NCI-H1048 (cell line): ENCODE results near the gene HOXA3.

Experiments
- DNase-seq: peaks from one replicate; lab custom pipeline; 2025; lab: John Stamatoyannopoulos, UW

The HOXA3 gene

DNA sequence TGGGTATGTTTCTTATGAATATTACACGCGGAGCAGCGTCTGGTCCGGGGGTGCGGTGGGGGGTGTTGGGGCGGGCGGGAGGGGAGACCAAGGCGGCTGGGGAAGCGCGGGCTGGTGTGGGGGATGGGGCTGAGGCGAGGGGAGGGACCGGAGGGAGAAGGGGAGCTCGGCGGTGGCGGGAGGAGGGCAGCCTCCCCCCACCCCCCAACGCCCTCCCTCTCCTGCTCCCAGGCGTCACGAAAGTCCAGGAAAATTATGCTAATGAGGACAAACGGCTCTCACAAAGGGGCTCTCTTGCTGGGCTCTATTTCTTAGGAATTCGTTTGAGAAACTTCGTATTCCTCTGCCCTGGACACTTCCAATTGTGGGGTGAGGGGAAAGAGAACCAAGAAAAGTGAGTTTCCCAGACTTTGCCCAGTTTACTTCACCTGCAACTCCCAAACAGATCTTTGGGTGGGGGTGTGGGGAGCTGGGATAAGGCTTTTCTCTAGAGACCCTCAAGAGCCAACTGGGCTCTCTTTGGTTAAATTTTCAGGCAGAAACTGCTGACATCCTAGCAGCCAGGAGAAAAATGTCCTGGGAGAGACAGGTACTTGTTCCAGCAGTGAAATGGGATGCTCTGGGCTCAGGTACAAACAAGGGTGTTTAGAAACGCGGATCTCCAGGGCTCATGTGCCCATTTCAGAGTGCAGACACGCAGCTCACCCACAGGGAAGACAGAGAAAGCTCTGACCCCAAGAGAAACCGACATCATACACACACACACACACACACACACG lies 38.2 kb downstream of the HOXA3 start:
- DNase-seq, result no peak

DNA sequence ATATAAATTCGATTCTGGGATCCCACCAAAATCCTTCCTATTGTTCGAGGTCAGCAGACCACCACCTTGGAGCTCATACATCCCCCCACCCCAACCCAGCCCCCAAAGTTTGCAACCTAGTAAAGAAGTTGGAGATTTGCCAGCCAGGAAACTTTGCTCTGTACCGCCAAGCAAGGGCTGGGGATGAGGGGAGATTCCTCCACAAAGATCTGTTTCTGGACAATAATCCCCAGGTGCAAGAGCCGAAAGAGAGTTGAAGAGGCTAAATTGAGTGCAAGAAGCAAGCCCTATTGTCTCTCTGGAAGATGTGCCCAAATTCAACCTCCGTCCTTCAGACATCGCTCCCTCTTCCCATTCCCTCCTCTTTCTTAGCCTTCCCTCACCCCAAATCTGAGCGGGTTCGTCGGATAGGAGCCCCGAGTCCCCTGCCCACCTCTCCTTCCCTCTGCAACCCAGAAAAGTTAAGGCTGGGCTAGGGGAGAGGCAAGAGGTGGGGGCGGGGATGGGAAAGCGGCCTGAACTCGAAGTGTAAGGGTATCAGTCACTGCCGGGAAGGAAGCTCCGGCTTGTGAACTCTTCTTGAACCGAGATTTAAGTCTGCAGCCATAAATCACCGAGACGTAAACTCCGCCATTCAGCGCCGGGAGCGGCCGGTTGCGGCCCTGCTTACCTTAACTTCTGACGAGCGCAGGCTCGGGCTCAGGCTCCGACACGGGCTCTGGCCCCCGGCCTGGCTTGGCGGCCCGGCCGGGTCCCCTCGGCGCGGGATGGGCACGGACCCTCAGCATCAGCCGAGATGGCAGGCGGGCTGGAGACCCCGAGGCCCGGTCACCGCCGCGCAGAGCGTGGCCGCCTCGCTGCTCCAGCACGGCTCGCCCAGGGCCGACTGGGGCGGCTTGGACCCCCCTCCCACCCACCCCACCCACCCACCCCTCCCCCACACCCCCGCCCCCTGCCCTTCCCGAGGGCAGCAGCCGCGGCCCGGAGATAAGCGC lies 39.1 kb downstream of the HOXA3 start:
- DNase-seq, result peak; percentile 35

DNA sequence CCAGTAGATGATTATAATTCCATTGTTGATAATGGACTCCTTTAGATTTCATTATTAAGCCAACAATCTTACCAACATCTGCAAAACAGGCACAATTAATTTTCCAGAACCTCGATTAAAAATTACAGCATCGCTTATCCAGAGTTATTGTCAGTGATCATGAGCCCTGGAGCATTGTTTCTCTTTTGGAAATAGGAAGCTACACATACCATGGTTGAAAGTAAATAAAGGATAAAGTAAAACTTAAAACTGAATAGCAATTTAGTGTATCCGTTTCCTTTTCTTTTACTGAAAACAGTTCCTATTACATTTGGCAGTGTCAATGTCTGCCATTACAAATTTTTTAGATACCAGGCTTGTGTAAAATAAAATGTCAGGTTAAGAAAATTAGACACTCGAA lies 40.0 kb downstream of the HOXA3 start:
- no peak for DNase-seq

DNA sequence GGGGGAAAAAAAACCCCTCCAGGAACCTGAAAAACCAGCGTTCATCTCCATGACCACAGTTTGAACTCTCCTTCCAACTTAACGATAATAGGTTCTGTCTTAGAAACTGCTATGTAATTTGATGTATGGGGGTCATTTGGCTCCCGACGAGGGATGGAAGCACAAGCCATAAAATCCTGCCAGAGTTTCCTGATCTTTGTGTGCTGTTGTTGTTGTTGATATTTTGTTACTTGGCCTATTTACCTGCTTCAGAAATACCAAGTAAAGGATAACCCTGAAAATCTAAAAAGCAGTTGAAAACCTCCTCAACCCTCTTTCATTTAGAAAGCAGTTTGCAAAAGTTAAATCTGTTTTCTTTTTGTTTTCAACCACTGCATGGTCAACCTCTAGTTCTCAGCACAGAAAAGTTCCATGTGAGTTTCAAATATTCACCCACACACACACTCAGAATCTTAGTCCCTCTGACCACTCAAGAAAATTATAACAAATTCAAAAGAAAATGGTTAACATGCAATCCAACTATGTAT lies 40.6 kb downstream of the HOXA3 start:
- no peak for DNase-seq

DNA sequence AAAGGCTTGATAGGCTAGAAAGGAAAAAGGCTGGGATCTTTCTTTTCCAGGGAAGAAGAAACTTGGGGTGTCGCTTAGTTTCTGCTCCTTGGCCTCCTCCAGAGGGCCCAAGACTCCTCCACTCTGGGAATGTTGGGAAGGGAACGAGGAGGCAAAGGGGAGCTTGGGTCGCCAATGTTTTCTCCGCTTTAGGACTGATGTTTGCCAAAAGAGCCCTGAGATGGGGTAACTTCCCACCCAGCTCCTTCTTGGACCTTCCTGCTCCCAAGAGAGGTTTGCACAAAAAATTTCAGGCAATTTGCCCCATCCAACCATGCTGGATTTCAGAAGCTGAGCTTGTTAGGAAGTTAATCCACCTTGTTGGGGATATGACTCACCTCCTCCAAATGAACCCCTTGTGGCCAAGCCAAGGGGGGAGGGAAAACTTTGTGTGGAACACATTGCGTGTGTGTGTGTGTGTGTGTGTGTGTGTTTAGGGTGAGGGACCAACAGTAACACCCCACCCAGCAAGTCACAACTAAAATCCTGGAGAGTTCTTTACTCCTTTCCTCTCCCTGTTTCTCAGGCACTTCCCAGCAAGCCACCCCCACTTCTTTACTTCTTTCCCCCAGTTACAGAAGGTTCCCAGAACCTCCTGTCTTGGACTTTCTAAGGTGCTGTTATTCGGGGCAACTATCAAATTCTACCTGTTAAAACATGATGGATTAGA lies 41.2 kb downstream of the HOXA3 start:
- DNase-seq, result no peak

DNA sequence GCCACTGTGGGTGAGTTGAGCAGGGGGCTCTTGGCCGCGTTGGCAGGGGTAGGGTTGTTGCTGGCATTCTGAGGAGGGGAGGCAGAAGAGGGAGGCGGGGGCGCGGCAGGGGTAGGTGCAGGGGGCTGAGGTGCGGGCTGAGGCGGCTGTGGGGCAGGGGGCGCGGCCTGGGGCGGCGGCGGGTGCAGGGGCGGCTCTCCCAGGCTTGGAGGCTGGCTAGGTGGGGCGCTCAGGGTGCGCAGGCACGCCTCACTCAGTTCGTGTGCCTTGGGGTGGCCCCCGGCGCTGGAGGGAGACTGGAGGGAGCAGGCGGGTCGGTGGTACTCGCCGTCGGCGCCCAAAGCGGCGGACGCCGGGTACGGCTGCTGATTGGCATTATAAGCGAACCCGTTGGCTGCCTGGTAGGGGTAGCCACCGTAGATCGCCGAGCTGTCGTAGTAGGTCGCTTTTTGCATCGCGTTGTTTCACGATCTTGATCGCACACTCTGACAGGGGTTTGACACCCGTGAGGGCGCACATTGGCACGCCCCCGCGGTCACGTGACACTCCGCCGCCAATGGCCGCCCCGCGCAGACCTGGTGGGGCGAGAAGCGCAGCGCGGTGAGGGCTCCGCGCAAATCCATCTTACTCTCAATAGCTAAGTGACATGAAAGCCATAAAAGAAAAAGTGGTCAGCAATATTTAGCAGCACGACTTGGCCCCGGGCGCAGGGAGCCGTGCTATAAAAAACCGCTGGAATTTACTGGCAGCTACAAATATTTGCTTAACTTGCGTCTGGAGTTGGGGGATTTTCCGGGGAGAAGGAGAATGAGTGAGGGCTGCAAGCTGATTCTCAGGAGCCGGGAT lies 42.0 kb downstream of the HOXA3 start:
- peak; percentile 25 for DNase-seq

DNA sequence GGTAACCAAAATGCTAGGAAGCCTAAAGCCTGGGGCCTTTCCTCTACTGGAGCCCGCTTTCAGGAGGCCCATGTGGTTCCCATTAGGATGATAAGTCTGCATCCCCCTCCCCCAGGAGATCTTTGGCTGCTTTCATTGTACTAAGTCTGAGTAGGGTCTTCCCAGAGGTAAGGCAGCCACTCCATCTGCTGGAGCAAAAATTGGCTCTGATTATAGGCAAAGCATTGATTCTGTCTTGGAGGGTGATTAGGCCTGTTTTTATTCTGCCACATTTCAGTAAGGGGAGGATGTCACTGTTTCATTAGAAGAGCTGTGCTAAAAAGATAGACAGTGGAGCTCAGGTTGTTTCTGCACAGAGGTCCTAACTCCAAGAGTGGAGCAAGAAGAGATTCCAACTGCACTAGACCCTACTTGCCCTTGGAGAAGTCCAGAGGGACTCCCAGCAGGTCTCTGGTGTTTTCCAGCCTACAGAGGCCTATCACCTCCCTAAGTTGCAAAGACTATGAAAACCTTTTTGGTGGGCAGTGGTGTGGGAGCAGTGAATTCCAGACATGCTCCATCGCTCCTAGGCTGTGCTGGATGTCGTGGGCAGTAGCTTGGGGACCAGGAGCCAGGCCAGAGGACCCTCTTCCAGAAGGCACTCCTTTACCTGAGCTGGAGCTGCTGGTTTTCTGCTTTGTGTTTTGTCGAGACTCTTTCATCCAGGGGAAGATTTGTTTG lies 42.8 kb downstream of the HOXA3 start:
- DNase-seq, result no peak

DNA sequence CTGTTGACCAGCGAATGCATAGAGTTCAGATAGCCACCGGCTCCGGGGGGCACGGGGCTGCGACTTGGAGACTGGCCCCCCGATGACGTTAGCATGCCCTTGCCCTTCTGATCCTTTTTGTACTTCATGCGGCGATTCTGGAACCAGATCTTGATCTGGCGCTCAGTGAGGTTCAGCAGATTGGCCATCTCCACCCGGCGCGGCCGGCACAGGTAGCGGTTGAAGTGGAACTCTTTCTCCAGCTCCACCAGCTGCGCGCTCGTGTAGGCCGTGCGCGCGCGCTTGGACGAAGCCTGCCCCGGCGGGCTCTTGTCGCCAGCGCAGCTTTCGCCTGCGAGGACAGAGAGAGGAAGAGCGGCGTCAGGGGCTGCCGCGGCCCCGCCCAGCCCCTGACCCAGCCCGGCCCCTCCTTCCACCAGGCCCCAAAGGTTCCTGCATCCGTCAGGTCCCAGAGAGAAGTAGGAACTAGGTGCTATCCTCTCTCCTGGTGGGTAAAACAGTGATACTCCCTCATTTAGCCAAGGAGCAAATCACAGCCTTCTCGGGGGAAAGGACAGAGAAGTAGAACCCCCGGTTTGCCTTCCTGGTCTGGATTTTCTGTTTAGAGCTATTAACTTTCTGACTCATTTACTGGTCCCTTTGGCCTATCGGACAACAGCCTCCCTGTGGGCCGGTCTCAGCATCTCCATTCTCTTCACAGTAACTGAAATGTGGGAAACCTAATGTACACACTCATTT lies 43.8 kb downstream of the HOXA3 start:
- no peak for DNase-seq

DNA sequence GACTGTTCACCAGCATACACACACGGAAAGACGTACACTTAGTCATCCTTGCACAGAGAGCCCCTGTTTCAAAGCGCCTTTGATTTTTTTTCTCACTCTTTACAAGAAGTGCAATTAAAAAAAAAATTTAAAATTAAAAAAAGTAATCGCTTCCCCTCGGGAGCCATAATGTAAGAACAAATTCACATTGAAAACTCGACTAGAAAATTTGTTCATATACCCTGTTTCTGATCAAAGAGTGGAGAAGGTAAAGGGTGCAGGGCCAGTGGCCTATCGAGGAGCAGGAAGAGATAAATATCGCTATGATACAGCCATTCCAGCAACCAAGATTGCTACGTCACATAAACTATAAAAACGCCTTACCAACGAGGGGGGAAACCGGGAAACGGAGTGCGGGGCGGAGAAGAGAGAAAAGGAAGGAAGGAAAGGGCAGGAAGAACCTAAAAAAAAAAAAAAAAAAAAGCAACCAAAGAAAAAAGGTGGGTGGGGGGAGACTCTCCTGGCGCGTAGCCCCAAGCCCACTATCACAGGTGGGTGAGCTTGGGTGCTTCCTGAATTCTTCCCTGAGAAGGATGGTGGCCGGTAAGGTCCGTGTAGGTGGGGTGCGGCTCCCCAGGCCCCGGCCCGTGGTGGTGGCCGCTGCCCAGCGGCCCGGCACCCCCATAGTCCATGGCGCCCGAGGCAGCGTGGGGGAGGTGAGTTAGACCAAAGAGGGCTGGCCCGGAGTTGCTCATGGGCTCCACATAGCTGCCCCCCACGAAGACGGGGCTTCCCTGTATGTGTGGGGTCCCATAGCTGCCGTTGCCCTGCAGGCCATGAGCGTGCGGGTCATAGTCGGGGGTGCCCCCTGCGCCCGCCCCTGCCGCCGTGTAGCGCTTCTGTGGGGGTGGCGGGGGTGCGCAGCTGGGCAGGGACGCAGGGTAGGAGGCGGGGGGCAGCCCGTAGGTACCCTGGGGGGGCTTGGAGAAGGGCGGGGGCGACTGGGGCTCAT lies 44.7 kb downstream of the HOXA3 start:
- DNase-seq, result no peak

DNA sequence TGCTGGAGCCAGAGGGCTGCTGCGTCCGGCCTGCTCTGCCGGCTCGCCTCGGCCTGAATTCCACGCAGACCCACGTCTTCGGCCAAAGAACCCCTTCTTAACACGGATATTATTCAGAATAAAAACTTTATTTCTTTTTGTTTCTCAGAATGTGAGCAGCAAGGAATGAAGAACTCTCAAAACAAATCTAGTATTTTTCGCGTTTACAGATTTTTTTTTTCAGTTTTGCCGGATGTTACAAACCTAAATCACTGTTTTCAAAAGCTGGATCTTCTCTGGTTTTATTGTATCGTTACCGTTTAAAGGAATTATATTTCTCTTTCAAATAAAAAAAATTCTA lies 45.5 kb downstream of the HOXA3 start:
- DNase-seq, result no peak

DNA sequence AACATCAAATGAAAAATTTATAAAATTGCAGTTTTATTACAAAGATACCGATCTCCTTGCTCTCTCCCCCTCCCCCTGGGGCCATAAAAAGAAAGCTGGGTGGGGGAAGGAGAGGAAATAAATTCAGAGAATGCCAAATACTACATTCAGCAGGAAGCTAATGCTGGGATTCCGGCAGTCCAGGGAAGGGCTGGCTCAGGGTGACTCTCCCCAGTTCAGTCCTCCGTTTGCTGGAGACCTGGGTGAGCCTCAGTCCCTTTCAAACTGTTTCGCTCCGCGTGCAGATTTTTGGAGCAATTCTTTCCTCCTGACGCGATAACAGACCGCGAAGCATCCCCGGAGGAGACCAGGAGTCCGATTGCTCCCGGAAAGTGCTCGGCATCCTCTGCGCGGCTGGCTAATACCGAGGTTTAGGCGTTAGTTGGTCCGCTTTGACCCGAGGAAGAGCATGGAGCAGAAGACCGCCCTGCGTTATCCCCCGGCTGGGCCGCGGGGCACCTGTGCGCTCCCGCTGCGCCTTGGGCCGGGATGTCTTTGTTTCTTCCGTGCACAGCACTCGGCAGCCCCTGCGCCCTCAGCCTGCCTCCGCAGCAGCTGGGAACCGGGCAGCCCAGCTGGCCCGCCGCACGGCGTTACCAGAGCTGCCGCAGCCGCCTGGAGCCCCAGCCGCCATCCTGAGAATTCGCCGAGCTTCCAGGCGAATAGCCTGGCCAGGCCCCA lies 46.0 kb downstream of the HOXA3 start:
- DNase-seq, result no peak

DNA sequence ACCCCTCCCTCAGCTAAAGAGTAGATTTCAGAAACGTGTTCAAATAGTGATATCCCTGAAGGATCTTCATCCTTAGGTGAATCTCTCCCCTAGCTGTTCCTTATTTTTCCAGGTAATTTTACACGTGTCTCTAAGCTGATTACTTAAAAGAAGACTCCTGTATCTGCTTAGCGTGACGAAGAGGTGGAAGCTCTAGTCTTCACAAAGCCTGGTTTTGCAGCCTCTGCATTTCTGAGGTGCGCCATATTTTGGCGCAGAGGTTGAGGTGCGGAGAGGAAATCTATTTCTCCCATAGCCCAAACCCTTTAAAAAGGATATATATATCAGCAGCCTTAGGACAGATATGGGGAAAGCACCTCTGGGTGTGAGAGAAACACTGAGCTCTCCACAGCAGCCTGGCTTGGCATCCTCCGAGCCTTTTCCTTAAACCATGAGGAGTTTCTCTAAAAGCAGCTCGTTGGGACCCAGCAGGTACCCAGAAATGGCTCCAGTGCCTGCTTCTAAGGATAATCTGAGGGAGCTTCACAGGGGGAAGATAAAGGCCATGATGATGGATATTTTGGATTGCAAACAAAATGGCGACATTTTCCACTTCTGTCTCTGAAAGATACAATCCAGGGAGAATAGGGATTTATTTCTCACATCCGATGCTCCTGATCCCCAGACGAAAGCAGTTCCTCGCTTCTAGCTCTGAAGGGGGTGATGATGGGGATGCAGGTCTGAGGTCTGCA lies 46.9 kb downstream of the HOXA3 start:
- DNase-seq, result no peak

DNA sequence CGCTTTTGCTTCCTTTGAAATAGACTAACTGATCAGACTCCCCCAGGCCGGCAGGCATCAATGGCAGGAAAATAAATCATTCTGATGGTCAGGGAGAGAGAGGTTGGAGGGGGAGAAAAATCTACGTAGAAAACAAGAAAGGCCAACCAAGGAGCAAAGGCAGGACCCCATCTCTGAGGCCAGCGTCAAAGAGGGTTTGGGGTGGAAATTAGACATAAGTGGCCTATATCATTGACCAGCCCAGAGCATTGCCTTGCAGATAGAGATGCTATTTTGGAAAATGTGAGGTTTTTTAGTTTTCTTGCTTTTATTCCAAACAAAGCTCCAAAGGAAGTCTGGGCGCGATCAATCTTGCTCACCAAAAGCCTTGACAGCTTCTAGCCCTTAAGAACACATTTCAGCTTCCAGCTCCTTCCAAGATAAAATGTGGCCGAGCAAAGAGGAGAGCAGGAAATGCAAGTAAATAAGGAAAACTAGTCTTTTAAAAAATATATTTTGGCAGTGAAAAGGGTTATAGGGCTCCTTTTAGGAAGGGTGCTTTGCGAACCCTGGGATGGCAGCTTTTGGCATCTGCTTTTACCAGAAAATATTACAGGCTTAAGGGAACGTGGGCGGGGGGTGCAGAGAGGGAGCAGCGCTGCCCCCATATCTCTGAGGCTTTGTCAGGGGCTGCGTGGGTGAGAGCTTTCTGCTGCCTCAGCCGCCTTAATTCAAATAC lies 47.9 kb downstream of the HOXA3 start:
- no peak for DNase-seq

DNA sequence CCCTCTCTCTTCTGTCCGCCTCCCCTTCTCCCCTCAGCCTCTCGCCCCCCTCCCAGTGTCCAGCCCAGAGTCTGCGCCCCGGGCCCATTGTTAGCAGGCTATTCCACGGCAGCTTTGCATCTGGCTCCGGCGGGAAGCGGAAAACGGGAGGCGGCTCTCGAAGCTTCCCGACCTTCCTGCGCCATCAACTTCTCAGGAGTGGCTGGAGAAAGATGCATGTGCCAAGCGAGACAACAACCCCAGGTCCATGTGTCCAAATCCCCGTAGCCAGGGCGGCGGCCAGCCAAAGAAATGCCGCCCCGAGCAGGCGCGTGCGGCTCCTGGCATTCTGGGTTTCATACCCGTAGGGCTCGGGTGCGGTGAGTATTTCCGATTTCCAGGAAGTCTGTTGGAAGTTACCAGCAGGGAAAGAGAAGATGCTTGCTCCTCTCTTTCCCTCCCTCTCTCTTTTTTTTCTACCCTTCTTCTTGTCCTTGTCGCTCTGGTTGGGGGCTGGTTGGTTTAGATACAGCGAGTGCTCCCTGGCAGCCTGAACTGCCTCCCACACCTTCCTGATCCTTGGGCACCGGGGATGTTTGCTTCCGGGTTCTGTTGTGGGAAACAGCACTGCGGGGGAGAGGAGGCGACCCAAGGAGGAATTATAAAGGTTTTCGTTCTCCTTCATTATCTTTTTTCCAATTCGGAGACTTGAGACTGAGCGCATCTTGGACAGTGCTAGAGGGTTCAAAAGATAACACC lies 48.7 kb downstream of the HOXA3 start:
- DNase-seq, result no peak

DNA sequence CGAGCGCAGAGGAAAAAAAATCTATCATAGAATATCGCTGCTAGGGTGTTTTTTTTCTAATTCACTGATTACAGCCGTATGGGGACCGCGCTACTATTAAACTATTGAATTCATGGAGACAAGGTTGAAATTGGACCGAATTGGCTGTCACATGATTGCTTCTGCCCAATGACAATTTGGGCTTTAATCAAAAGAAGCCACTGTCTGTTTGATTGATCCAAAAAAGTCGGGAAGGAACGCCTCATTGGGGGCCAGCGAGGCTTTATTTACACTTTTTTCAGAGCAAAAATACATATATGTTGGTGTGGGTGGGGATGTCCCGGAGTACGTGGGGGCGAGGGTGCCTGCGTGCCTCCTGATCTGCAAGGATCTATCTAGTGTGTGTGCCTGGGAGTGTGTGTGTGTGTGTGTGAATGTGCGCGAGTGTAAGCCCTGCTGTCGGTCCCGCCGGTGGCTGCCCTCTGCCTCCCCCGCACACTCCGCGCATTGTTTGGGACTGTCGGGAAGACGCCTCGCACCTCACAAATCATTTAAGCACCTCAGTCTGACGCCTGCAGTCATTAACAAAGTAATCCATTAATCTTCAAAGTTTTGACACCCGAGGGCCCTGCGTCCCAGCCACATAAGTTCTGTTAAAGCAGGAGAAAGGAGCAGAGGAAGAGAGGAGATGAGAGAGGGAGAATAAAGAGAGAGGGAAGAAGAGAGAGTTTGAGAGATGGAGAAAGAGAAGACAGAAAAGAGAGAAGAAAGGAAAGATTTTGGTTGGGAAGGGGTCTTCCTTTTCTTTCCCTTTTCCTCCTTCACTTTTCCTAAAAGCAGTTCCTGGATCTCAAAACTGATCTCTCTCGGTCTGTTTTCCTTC lies 49.6 kb downstream of the HOXA3 start, which contains the start of gene HOXA2:
TSS of gene HOXA2 (minus strand) at position 103 of the 862 bp plus-strand sequence. CDS start 183 bp downstream, outside the sequence.
- no peak for DNase-seq
